ENCODE measurements around the gene PEPD.
A peak's percentile ranks its signal among the peaks of the same experiment; 100 is the strongest.
"Not testable (repeated sequence)": the region's sequence is repeated elsewhere in the genome, so short reads cannot be mapped to it uniquely, and the experiment has no call there.

The PEPD gene

DNA sequence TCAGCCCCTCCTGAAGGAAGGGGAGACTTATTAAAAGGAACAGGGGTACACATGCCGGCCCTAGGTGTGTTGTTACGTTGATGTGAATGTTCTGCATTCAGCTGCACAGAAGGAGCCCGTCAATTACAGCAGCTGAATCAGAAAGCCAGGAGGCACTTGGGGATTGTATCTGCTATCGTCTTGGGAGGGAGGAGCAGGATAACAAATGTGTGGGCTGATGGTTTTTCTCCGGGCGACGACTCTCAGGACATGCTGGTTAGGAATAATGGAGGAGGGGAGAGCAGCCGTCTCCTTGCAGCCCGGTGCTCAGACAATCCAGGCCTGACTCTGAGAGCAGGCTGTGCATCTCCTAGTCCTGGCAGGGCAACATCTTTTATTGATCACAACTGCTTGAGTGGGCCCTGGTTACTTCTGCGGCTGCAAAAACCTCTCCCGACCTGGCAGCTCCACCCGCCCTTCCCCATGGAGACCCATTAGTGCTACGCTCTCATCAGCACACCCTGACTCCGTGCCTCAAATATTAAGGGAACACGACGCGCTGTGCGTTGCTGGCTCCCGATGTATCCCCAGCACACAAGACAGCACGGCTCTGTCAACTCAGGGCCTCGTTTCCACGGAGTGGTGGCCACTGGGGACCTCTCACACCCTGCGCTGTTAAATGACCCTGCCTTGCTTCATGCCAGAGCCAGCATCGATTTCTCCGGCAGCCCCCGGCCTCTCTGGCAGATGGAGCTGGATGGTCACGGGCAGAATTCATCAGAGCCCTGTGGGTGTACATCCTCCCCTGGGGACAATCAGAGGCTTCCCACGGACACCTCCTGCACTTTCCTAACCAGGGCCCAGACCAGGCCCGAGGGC, 25.3 kb downstream of the PEPD start:
- DNase-seq = no peak

GRCh38 chr19:33493401-33494275, 28.0 kb downstream of the PEPD start:
- DNase-seq = no peak

DNA sequence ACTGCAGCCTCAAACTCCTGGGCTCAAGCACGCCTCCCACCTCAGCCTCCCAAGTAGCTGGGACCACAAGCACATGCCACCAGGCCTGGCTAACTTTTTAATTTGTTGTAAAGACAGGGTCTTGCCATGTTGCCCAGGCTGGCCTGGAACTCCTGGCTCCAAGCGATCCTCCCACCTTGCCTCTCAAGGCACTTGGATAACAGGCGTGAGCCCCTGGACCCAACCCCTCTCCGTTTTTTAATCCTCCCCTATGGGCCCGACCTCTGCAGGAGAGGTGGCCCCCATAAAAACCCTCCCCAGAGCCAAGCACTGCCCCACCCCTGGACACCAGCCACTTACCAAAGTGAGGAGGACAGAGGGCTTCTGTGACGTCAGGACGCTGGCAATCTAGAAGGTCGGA, 28.6 kb downstream of the PEPD start:
- DNase-seq = peak; percentile 8

DNA sequence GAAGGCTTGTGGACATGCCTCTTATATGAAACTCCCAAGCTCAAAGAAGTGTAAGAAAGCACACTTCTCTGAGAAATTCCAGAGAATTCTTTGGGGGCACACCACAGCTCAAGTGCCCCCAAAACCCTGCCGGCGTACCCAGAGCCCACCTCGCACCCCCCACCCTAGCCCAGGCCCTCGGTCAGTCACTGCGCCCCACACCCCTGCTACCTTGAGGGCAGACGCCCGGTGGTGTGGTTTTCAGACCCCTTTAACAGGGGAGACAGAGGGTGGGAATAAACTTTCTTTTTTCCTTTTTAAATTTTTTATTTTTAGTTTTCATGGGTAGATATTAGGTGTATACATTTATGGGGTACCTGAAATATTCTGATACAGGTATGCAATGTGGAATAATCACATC, 29.5 kb downstream of the PEPD start:
- peak; percentile 3 for DNase-seq

DNA sequence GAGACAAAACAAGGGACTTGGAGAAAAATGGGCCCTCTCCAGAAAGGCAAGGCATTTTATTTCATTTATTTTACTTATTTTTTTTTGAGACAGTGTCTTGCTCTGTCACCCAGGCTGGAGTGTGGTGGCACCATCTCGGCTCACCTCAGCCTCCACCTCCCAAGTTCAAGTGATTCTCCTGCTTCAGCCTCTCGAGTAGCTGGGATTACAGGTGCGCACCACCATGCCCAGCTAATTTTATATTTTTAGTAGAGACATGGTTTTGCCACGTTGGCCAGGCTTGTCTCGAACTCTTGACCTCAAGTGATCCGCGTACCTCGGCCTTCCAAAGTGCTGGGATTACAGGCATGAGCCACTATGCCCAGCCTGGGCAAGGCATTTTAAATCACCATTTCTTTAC, 31.0 kb downstream of the PEPD start:
- DNase-seq = not testable (repeated sequence)

GRCh38 chr19:33490041-33490451, 31.5 kb downstream of the PEPD start:
- peak; percentile 10 for DNase-seq

GRCh38 chr19:33488826-33489225, 32.8 kb downstream of the PEPD start:
- DNase-seq = peak; percentile 4

- DNase-seq = peak; percentile 14
These were observed 33.4 kb downstream of the PEPD start for GRCh38 chr19:33487901-33488800.

GRCh38 chr19:33486936-33487811, 34.4 kb downstream of the PEPD start:
- peak; percentile 68 for DNase-seq

DNA sequence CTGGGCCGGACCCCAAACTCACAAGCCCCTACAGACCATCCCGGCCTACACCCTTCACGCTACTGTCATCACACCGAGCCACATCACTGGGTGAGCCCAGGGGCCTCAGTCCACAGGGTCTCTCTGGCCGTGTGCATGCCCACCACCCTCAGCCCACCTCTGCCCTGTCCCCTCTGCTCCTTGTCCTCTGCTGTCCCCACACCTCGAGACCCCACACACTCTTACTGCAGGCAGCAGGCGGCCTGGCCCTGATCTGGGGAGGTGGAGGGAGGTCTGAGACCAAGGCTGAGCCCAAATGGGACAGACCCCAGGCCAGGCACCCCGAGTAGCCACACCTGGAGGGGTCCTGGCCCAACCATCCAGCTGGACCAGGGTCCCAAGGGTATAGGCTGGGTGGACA, 35.2 kb downstream of the PEPD start:
- DNase-seq = no peak

DNA sequence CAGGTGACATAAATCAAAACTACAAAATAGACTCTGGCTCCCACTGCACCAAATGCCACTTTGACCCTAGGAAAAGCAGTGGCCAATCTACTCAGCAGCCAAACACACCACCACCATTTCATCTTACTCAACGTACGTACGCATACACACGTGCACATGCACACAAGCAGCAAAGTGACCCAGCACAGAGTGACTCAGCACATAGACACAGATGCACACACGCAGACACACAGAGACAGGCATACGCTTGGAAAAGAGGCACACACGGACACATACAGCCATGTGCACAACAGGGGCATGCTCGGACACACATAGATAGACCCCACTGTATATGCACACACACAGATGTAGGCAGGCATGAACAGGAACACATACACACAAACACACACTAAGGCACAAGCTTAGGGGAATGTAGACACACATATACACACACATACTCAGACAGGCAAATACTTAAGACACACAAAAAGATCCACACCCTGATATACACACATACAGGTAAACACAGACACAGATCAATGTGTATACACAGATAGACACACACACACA, 37.3 kb downstream of the PEPD start:
- peak; percentile 7 for DNase-seq

- peak; percentile 4 for DNase-seq
These were observed 39.1 kb downstream of the PEPD start for GRCh38 chr19:33482476-33482875.

DNA sequence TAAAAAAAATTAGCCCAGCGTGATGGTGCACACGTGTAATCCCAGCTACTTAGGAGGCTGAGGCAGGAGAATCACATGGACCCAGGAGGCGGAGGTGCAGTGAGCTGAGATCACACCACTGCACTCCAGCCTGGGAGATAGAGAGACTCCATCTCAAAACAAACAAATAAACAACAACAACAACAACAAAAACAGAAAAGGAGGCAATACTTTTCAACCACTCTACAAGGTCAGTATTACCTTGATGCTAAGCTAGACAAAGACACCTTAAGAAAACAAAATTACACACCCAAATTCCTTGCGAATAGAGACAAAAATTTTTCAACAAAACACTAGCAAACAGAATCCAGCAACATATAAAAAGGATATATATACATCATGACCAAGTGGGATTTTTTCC, 39.7 kb downstream of the PEPD start:
- peak; percentile 0 for DNase-seq

DNA sequence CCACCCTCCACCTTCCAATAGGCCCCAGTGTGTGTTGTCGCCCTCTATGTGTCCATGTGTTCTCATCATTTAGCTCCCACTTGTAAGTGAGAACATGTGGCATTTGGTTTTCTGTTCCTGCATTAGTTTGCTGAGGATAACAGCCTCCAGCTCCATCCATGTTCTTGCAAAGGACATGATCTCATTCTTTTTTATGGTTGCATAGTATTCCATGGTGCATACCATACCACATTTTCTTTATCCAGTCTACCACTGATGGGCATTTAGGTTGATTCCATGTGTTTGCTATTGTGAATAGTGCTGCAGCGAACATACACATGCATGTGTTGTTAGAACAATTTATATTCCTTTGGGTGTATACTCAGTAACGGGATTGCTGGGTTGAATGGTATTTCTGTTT, 42.0 kb downstream of the PEPD start:
- not testable (repeated sequence) for DNase-seq

DNA sequence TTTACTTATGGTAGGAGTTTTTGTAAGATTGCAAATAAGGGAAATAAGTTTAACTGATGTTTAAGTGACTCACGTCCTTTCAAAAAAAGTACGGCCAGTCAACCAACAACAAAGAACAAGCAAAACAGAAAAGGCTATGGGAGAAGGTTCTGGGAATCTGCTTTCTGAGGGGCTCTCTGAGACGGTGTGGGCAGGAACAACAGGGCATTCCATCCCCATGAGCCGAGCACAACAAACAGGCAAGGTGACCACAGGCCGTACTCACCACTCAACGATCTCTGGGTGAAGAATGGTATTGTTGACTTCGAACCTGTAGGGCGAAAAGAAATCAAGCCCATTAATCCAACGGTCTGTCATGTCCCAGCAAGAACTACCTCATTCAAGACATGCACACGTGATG, 43.8 kb downstream of the PEPD start:
- no peak for DNase-seq

GRCh38 chr19:33476151-33476707, 45.4 kb downstream of the PEPD start:
- no peak for DNase-seq

GRCh38 chr19:33473653-33474305, 47.8 kb downstream of the PEPD start:
- DNase-seq = no peak

- DNase-seq = no peak
These were observed 48.6 kb downstream of the PEPD start for GRCh38 chr19:33472691-33473652.

GRCh38 chr19:33472226-33472625, 49.4 kb downstream of the PEPD start:
- DNase-seq = no peak

All from femur (tissue), 1 donor.